HL-60 (cell line): Measurements from ENCODE around the gene EGFR.

ENCODE experiments used
- CTCF ChIP-seq: IDR thresholded peaks from one replicate; pipeline ENCODE4 v1.5.1; 2011; ENCODE audit warnings: low read length, control low read depth, inconsistent platforms; ENCODE audit not compliant: insufficient read depth
- POLR2AphosphoS5 ChIP-seq: IDR thresholded peaks from 2 replicates; pipeline ENCODE4 v1.6.1; 2012; ENCODE audit warnings: low read depth
- REST ChIP-seq: IDR thresholded peaks from 2 replicates; pipeline ENCODE4 v1.6.1; 2012; ENCODE audit warnings: low read depth; ENCODE audit not compliant: insufficient replicate concordance
- SPI1 ChIP-seq: IDR thresholded peaks from 2 replicates; pipeline ENCODE4 v1.6.1; 2012; ENCODE audit warnings: low read depth, mild to moderate bottlenecking, borderline replicate concordance

- TF ChIP-seq REST (no peak), CTCF (no peak), POLR2AphosphoS5 (no peak), SPI1 (no peak)
Observed at GRCh38 chr7:54989453-54990225, 29.2 kb upstream of the EGFR start.
